HepG2 (cell line): ENCODE data around the gene PPP1R8. TPM values are rescaled to one million over a fixed set of nuclear protein-coding genes. Genes with fewer than 3 reads are reported as not detected.

Source experiments
- CHD4 ChIP-seq: fragments of 200-600 bp; sonication (generic); IDR thresholded peaks from 2 replicates; pipeline ENCODE4 v1.7.0; 2017; ENCODE audit warnings: mild to moderate bottlenecking, low read length, borderline replicate concordance
- FOSL2 ChIP-seq: sonication (generic); formaldehyde crosslinking; IDR thresholded peaks from 2 replicates; pipeline ENCODE4 v1.4.0; 2020; ENCODE audit warnings: missing genetic modification reagents
- KAT7 ChIP-seq: IDR thresholded peaks from 2 replicates; pipeline ENCODE4 v1.6.1; 2018; ENCODE audit warnings: borderline replicate concordance, missing compliant biosample characterization
- NR0B2 ChIP-seq: sonication (generic); formaldehyde crosslinking; IDR thresholded peaks from 2 replicates; pipeline ENCODE4 v1.4.0; 2020; ENCODE audit warnings: mild to moderate bottlenecking, missing genetic modification reagents
- SETDB1 ChIP-seq: sonication (generic); formaldehyde crosslinking; IDR thresholded peaks from 2 replicates; pipeline ENCODE4 v1.5.1; 2020; ENCODE audit warnings: missing genetic modification reagents, mild to moderate bottlenecking, borderline replicate concordance
- SMYD3 ChIP-seq: sonication (generic); formaldehyde crosslinking; IDR thresholded peaks from 2 replicates; pipeline ENCODE4 v1.8.1; 2023; ENCODE audit warnings: mild to moderate bottlenecking, missing genetic modification reagents
- SNAPC4 ChIP-seq: sonication (generic); formaldehyde crosslinking; IDR thresholded peaks from 2 replicates; pipeline ENCODE4 v1.4.0; 2020; ENCODE audit warnings: mild to moderate bottlenecking, missing genetic modification reagents
- TBL1XR1 ChIP-seq: fragments of 150-350 bp; IDR thresholded peaks from 2 replicates; pipeline ENCODE4 v1.6.1; 2014; ENCODE audit warnings: borderline replicate concordance, low read length; ENCODE audit not compliant: partially characterized antibody
- ZNF121 ChIP-seq: sonication (generic); formaldehyde crosslinking; IDR thresholded peaks from 2 replicates; pipeline ENCODE4 v1.5.0; 2020; ENCODE audit warnings: mild to moderate bottlenecking, missing genetic modification reagents
- ZNF281 ChIP-seq: sonication (generic); formaldehyde crosslinking; IDR thresholded peaks from 2 replicates; pipeline ENCODE4 v1.4.0; 2020; ENCODE audit warnings: missing genetic modification reagents, borderline replicate concordance
- ZNF501 ChIP-seq: sonication (generic); formaldehyde crosslinking; IDR thresholded peaks from 2 replicates; pipeline ENCODE4 v1.5.1; 2020; ENCODE audit warnings: mild to moderate bottlenecking, moderate library complexity, missing genetic modification reagents
- ZNF782 ChIP-seq: sonication (generic); formaldehyde crosslinking; IDR thresholded peaks from 2 replicates; pipeline ENCODE4 v1.4.0; 2020; ENCODE audit warnings: missing genetic modification reagents, mild to moderate bottlenecking, borderline replicate concordance
- ZNF788 ChIP-seq: sonication (generic); formaldehyde crosslinking; IDR thresholded peaks from 2 replicates; pipeline ENCODE4 v1.5.0; 2020; ENCODE audit warnings: mild to moderate bottlenecking, missing genetic modification reagents, borderline replicate concordance
- polyA plus RNA-seq, 8 experiments: library from polyadenylated mRNA; depleted of rRNA in 3 of 8; stranded (reverse) in 7 of 8; unstranded in 1 of 8; fragments of >200 nt; fragmentation: Illumina TruSeq in 4 of 8; extraction: Trizol in 4 of 8; gene quantifications; 2 replicates each; pipeline versions ENCODE4 v1.2.1 to v1.2.3, GENCODE V29; 2011 to 2016; ENCODE audit warnings: low read depth in 4 of 8, missing spikeins in 1 of 8, mixed read lengths in 1 of 8; ENCODE audit not compliant: insufficient read depth in 1 of 8
- total RNA-seq, 5 experiments: library from RNA; depleted of rRNA; stranded (reverse); fragments of >200 nt; fragmentation: Illumina TruSeq; extraction: Trizol; gene quantifications; 2 replicates each; pipeline ENCODE4 v1.2.3, GENCODE V29; 2016; ENCODE audit warnings: low read depth in 1 of 5

Gene PPP1R8
- total and polyA plus RNA-seq, 2 of the 13 experiments (the other 11 are each of a cell fraction or from before 2014, with no cell fraction given), result 38.3 to 62.2 TPM

GRCh38 chr1:27858949-27859576 is 28.5 kb downstream of the PPP1R8 start (continued):
- TF ChIP-seq ZNF281 (CRISPR knock-in tag) (no peak), NR0B2 (no peak), SMYD3 (CRISPR knock-in tag) (no peak), ZNF788 (CRISPR knock-in tag) (no peak; the same call in 1 of the 2 replicates), TBL1XR1 (no peak), ZNF782 (no peak), ZNF121 (no peak), SNAPC4 (no peak), SETDB1 (CRISPR knock-in tag) (no peak), KAT7 (CRISPR knock-in tag) (no peak), ZNF501 (peak; percentile 56; the same call in 1 of the 2 replicates), FOSL2 (CRISPR knock-in tag) (no peak), CHD4 (no peak)
